Small intestine (tissue), 7 donors: Measurements from ENCODE around the gene ARMH1. TPM values are rescaled to one million over a fixed set of nuclear protein-coding genes. Genes with fewer than 3 reads are reported as not detected.

ENCODE experiments used
- DNase-seq, 2 donors: peaks; one replicate each; pipeline versions ENCODE4 v3.0.0 to v3.0.0-alpha.2; 2013
- FAIRE-seq: peaks from 2 replicates; lab custom pipeline; 2012; peaks lifted over from hg19 to GRCh38; lab: Jason Lieb, UNC
- H3K27ac ChIP-seq, 3 donors: one replicate each; pipeline ENCODE4 v1.5.1; 2013; ENCODE audit warnings: low read length in 2 of 3, mild to moderate bottlenecking in 2 of 3, control low read depth in 1 of 3, inconsistent platforms in 1 of 3, low read depth in 1 of 3, moderate library complexity in 1 of 3
- H3K27me3 ChIP-seq, 3 donors: one replicate each; pipeline ENCODE4 v1.6.1; 2013; ENCODE audit warnings: low read length in 3 of 3, inconsistent platforms in 1 of 3; ENCODE audit not compliant: control insufficient read depth in 3 of 3, insufficient read depth in 3 of 3
- H3K36me3 ChIP-seq, 3 donors: one replicate each; pipeline ENCODE4 v1.6.1; 2013; ENCODE audit warnings: low read length in 3 of 3, inconsistent platforms in 1 of 3, low read depth in 1 of 3, mild to moderate bottlenecking in 1 of 3, moderate library complexity in 1 of 3; ENCODE audit not compliant: control insufficient read depth in 3 of 3, insufficient read depth in 2 of 3
- H3K4me1 ChIP-seq, 3 donors: one replicate each; pipeline ENCODE4 v1.6.1; 2013; ENCODE audit warnings: low read length in 2 of 3, inconsistent platforms in 1 of 3, low read depth in 1 of 3, mild to moderate bottlenecking in 1 of 3, moderate library complexity in 1 of 3; ENCODE audit not compliant: control insufficient read depth in 3 of 3, insufficient read depth in 2 of 3
- H3K4me3 ChIP-seq, 3 donors: one replicate each; pipeline ENCODE4 v1.5.1; 2013; ENCODE audit warnings: low read length in 3 of 3, control low read depth in 1 of 3, inconsistent platforms in 1 of 3, low read depth in 1 of 3, mild to moderate bottlenecking in 1 of 3, moderate library complexity in 1 of 3
- H3K9me3 ChIP-seq, 2 donors: one replicate each; pipeline ENCODE4 v1.6.1; 2013; ENCODE audit warnings: low read depth in 1 of 2, low read length in 1 of 2; ENCODE audit not compliant: control insufficient read depth in 2 of 2, insufficient read depth in 1 of 2
- WGBS, 3 donors: extraction: QIAGEN DNeasy Blood & Tissue Kit; methylation state at CpG; one replicate each; pipeline ENCODE4 v1.1.7; 2013; 5-methylcytosine and 5-hydroxymethylcytosine counted together
- polyA plus RNA-seq, 4 donors: library from polyadenylated mRNA; stranded (reverse) in 3 of 4; unstranded in 1 of 4; fragments of 200-250 nt in 3 of 4; fragments of 120-200 nt in 1 of 4; gene quantifications; one replicate each; pipeline versions ENCODE4 v1.2.1 to v1.2.3, GENCODE V29; 2013
- donor health status: healthy with polysubstance abuse.
- donor health status: control.
- donor health status: control.
- donor health status: Bipolar disorder and iron deficiency.
- donor health status: healthy.

Gene ARMH1
- polyA plus RNA-seq, 4 donors: 2.1 to 6.5 (median 3.4) TPM

DNA sequence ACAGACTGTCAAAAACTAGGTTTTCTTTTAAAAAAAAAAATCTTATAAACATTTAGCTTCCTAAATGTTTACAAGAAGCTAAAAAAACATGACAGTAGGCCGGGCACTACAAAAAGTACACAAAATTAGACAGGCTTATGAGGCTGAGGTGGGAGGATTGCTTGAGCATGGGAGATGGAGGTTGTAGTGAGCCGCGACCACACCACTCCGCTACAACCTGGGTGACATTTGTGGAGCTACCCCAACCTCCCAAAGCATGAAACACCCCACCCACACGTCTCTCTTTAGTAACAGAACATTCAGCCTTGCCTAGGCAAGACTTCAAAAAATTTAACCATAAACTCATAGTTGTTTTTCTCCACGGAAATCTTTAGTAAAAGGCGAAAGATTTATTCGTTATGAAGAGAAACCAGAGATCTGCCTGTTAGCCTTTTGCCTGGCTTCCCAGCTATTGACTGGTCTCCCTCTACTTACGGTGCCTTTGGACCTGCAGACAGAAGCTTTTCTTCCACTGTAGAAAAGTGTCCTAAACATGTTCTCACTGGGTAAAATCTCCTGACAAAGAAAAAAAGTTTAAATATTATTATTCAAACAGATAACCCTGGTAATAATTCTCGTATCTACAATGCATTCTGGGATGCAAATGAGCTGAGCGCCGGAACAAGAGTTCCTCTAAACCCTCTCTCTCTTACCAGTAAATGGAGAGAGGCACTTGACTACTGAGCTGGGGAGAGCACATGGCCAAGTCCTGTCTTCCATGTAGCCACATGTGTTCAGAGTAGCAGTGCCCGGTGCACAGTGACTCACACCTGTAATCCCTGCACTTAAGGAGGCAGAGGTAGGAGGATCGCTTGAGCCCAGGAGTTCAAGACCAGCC, 47.2 kb downstream of the ARMH1 start:
- Histone ChIP-seq H3K4me3 (no peak overlapping the region), H3K9me3 (no peaks in the 10 kb centered on the region), H3K4me1 (no peaks in the 10 kb centered on the region), H3K27ac (peak overlapping the region in 2 of 3 donors; percentile 33 to 77), H3K27me3 (no peaks in the 10 kb centered on the region), H3K36me3 (no peaks in the 10 kb centered on the region)
- DNase-seq: peak; percentile 75
- no peak for FAIRE-seq
- 24 to 34% (median 33%) methylated on average over 14 of the region's 14 CpGs for WGBS, 3 donors

DNA sequence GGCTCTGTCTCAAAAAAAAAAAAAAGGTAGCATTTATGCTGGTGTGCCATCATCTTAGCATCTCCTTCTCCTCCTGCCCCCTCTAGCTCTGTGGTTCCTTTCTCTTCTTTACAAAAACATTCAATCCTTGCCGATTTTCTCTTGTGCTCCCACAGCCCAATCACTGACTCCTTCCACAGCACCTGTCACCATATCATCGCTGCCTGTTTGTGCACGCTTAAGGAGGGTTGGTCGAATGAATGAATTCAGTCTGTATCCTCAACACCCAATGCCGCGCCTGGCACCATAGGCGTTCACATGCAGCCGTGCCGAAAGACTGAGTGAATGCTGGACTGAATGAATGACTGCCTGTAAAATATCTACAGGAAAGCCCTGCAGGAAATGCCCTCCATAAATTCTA, 48.5 kb downstream of the ARMH1 start:
- Histone ChIP-seq H3K36me3 (no peaks in the 10 kb centered on the region), H3K4me3 (no peak overlapping the region), H3K4me1 (no peaks in the 10 kb centered on the region), H3K27ac (no peak overlapping the region), H3K27me3 (no peaks in the 10 kb centered on the region), H3K9me3 (no peaks in the 10 kb centered on the region)
- 72 to 86% (median 79%) methylated on average over 9 of the region's 9 CpGs for WGBS, 3 donors
- DNase-seq (no peak), FAIRE-seq (no peak)

DNA sequence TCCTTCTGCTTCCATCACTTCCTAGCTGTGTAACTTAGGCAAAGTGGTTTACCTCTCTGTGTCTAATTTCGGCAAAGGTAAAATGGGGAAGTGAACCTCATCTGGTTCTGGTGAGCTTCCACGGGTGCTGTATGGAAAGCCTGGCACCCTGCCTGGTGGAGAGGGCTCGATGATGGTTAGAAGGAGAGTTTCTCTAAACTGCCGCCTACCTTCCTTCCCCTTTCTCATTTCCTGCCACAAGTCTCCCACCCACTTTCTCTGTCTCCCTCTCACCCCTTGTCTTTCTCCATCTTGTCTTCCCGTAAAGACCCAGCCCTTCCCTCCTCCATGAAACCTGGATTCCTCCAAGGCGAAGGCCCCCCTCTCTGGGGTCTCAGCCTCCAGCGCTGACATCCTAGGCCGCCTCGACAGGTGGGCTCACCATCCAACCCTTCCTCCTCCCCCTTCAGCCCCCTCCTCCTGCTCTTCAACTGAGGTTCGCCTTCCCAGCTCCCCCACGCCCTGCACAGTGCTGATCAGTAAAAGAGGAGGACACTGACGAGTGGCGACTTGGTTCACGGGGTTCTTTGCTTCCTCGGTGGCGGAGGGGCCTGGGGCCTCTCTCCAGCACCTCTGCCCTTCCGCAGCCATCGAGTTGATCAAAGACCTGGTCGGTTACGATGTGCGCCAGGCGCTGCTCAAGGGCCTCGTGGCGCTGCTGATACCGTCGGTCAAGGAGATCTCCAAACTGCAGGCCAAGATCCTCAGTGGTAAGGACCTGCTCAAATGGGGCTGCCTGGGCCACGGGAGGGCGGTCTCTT, 49.2 kb downstream of the ARMH1 start:
- 76 to 84% (median 83%) methylated on average over 28 of the region's 28 CpGs for WGBS, 3 donors
- H3K4me3 ChIP-seq: no peak overlapping the region
- H3K36me3 ChIP-seq: no peaks in the 10 kb centered on the region
- H3K27ac ChIP-seq: no peak overlapping the region
- H3K4me1 ChIP-seq: no peaks in the 10 kb centered on the region
- H3K9me3 ChIP-seq: no peaks in the 10 kb centered on the region
- FAIRE-seq (no peak), DNase-seq (no peak)
- H3K27me3 ChIP-seq: no peaks in the 10 kb centered on the region

DNA sequence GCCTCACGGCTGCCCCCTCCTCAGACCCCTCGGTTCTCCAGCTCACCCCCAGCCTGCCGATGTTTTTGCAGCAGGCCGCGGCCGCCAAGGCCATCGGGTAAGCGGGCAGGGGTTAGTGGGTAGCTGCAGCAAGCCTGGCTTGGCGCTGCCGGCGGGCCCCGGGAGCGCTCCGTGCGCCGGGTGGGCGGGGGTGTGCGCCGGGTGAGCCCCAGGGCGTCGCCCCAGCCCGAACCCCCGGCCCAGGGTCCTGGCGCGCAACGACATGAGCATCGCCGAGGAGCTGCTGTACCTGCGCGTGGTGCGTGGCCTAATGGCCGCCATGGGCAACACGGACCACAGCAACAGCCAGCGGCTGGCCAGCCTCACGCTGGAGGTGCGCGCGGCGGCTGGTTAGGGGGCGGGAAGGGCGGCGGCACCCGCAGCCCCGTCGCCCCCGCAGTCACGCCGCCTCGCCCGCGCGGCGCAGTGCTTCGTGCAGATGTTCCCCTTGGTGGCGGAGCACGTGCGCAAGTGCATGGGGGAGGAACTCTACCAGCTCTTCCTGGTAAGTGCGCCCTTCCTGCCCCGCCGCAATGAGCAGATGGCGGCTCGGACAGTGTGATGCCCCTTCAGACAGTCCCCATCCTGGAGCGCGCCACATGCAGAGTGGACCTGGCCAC, 49.9 kb downstream of the ARMH1 start:
- WGBS, 3 donors: 84 to 93% (median 91%) methylated on average over 50 to 64 of the region's 64 CpGs
- Histone ChIP-seq H3K4me3 (no peak overlapping the region), H3K36me3 (no peaks in the 10 kb centered on the region), H3K27ac (no peak overlapping the region), H3K9me3 (no peaks in the 10 kb centered on the region), H3K27me3 (no peaks in the 10 kb centered on the region), H3K4me1 (no peaks in the 10 kb centered on the region)
- FAIRE-seq: no peak
- no peak for DNase-seq

DNA sequence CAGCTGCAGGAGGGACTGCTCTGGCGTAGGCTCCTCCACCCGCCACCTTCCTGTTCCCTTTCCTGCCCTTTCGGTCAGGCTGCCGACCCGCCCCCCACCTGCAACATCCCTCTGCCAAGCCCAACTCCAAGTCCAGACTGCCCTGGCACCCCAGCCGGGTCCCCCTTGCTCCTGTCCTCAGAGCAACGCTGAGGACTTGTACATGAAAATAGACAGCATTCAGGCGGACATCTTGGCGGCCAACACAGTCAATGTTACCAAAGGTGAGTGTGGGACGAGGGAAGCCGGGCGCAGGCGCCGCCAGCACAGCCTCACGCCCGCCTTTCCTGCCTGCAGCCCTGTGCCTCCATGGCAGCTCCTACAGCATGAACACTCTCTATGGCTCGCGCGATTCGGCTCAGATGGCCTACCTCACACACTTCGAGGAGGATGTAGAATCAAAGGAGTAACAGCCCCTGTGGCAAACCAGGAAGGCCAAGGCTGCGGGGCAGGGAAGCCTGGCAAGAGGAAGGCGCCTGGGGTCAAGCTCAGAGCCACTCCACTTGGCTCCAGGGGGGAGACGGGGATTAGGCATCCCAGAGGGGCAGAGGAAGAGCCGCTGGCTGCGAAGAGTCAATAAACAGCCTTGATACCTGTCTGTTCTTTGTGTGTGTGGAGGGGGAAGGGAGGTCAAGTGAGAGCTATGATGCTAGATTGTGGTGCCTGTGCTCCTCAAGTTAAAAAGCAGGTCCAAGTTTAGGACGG, 50.6 kb downstream of the ARMH1 start:
- WGBS, 3 donors: 88 to 93% (median 89%) methylated on average over 25 to 27 of the region's 27 CpGs
- Histone ChIP-seq H3K27me3 (no peaks in the 10 kb centered on the region), H3K4me1 (no peaks in the 10 kb centered on the region), H3K27ac (no peak overlapping the region), H3K9me3 (no peaks in the 10 kb centered on the region), H3K4me3 (no peak overlapping the region), H3K36me3 (no peaks in the 10 kb centered on the region)
- DNase-seq (no peak), FAIRE-seq (no peak)

DNA sequence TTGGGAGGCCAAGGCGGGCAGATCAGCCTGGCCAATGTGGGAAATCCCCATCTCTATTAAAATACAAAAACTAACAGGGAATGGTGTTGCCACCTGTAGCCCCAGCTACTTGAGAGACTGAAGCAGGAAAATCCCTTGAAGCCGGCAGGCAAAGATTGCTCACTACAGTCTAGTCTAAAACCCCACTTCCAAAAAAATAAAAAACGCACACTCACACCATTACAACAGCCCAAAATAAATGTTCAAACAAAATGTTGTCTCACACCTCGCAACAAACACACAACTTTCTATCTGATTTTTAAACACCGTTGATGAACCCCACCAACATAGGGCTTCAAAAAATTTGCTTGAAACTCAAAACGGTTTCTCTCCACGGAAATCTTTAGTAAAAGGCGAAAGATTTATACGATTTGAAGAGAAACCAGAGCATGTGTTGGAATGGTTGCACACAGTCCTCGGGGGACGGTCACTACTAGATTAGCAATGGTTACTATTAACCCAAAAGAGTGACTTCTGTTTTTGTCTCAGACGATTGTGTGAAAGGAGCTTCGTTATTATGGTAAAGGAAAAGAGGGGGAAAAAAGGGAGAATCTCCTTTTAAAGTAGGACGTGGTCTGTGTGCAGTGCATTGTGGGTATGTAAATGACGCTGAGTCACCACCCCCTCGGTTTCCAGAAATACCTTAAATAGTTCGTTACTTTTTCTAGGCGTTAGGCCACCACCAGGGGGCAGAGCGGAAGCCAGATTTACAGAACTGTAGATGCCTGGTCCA, 56.4 kb downstream of the ARMH1 start, which contains the start of gene RNU5D-1:
RNU5D-1 (minus strand) TSS at position 430 of the 772 bp plus-strand sequence.
- Histone ChIP-seq H3K4me1 (peaks cover 0 to 6% (median 0%) of the 10 kb centered on the region in 3 donors), H3K27me3 (no peaks in the 10 kb centered on the region)
- no peak for FAIRE-seq

DNA sequence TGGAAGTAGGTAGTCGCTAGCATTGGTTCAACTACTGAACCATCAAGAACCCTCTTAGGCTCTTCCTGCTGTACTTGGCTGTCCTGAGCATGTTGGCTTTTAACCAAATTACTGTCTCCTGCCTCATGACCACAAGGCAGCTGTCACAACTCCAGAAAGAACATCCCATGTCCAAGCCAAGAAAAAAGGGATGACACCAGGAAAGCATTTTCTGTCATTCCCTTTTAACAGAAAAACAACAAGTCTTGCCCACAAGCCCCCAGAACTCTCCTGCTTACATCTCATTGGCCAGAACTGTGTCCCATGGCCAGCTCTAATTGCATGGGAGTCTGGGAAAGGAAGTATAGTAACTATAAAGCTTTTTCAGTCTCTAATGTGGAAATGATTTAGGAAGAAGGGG, 58.9 kb downstream of the ARMH1 start:
- H3K4me1 ChIP-seq: peaks cover 0 to 6% (median 0%) of the 10 kb centered on the region in 3 donors
- no peak overlapping the region for H3K27ac ChIP-seq
- no peak overlapping the region for H3K4me3 ChIP-seq
- FAIRE-seq: no peak
- H3K27me3 ChIP-seq: no peaks in the 10 kb centered on the region
- no peaks in the 10 kb centered on the region for H3K36me3 ChIP-seq
- peaks cover 0 to 4% of the 10 kb centered on the region in 2 donors for H3K9me3 ChIP-seq
- WGBS, 3 donors: 56 to 83% (median 62%) methylated on average over 1 of the region's 1 CpG
- DNase-seq: peak in 1 of 2 donors; percentile 28

More for the DNA sequence above, 56.4 kb downstream of the ARMH1 start, which contains the start of gene RNU5D-1:
- Histone ChIP-seq H3K27ac (peak within 1 kb of the TSS; percentile 35 to 95 (median 92)), H3K4me3 (peak within 1 kb of the TSS in 1 of 3 donors; percentile 39), H3K36me3 (no peaks in the 10 kb centered on the region), H3K9me3 (no peaks in the 10 kb centered on the region)
- peak; percentile 95 to 97 for DNase-seq
- WGBS, 3 donors: 0 to 2% (median 1%) methylated on average over 19 of the region's 19 CpGs
